ENCODE data around the gene MBD3L4. TPM values are rescaled to one million over a fixed set of nuclear protein-coding genes. Genes with fewer than 3 reads are reported as not detected.

The MBD3L4 gene
- total and polyA plus RNA-seq, 10 of the 15 experiments (the other 5 are each of a cell fraction or from before 2014, with no cell fraction given) = not detected

DNA sequence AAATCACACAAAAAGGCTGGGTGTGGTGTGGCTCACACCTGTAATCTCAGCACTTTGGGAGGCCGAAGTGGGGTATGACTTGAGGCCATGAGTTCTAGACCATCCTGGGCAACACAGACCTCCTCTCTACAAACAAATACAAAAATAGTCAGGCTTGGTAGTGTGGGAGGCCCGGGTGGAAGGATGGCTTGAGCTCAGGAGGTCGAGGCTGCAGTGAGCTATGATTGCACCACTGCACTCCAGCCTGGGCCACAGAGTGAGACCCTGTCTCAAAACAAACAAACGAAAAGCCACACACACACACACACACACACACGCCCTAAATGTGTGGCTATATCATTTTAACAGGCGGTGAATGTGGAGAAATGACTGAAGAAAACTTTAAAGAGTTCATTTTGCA, 28.6 kb upstream of the MBD3L4 start:
- Histone ChIP-seq H3K9ac (ENCODE audit: control insufficient read depth, insufficient read depth, low read length) (no peak overlapping the region), H2AFZ (ENCODE audit: control insufficient read depth, low read depth, low read length) (peak overlapping the region; percentile 86), H3K79me2 (ENCODE audit: control insufficient read depth, insufficient read depth, low read length) (peaks cover 12% of the 10 kb centered on the region), H3K27ac (ENCODE audit: control insufficient read depth, insufficient read depth) (no peak overlapping the region), H3K36me3 (ENCODE audit: control insufficient read depth in 2 of 2, insufficient read depth in 2 of 2, low read length in 1 of 2) (peaks cover 6 to 12% of the 10 kb centered on the region in 2 experiments), H3K4me1 (ENCODE audit: control insufficient read depth, insufficient read depth, low read length) (no peaks in the 10 kb centered on the region), H3K4me3 (peak overlapping the region; percentile 14; the same call in 1 of the 2 replicates), H3K4me2 (ENCODE audit: control insufficient read depth, insufficient read depth) (peak overlapping the region; percentile 69; the same call in 1 of the 2 replicates), H4K20me1 (ENCODE audit: control insufficient read depth, insufficient read depth) (no peaks in the 10 kb centered on the region), H3K9me3 (replicated peaks; ENCODE audit: control insufficient read depth, insufficient read depth, low read length) (peaks cover 3% of the 10 kb centered on the region; the same call in 2 of the 3 replicates), H3K27me3 (replicated peaks in 1 of 2; ENCODE audit: control insufficient read depth in 2 of 2, insufficient read depth in 2 of 2, low read length in 1 of 2) (no peaks in the 10 kb centered on the region)
- ChIA-PET CTCF (interaction anchor here (1.0 to 2.5 kb wide), 9 partner anchors 13 to 329 kb away, joined by 3 to 6 read pairs (median 4); no protein-coding TSS in a partner anchor), SMC1A (ENCODE audit: uncharacterized antibody, unreplicated experiment) (interaction anchor here (0.8 to 2.8 kb wide), 9 partner anchors 29 to 707 kb away, joined by 3 to 13 read pairs (median 4); partner anchors contain the start of genes ALKBH7 and CLPP), RAD21 (ENCODE audit: unreplicated experiment) (interaction anchor here (0.8 to 2.3 kb wide), 13 partner anchors 31 to 312 kb away, joined by 3 to 15 read pairs (median 5); partner anchors contain the start of gene ARHGEF18), POLR2A (interaction anchor here (0.6 to 1.9 kb wide), 10 partner anchors 17 to 264 kb away, joined by 3 to 14 read pairs (median 4); no protein-coding TSS in a partner anchor)
- in situ Hi-C loops (cut with MboI) = no loop called here
- intact Hi-C loops (cut with micrococcal nuclease; ENCODE audit: unreplicated experiment) = no loop called here
- ATAC-seq (no peak), FAIRE-seq (no peak), DNase-seq (ENCODE audit: low read depth, low spot score) (no peak)
- no TSS peak for BruUV-seq (replicated peaks)
- WGBS (ENCODE audit: insufficient coverage, insufficient replicate concordance, low lambda C conversion rate, missing lambda C conversion rate) = 34% methylated on average over 6 of the region's 6 CpGs
- no peak for TF ChIP-seq NFIC (IDR thresholded peaks at IDR 0.05; ENCODE audit: low read depth, low read length)
- no peak for TF ChIP-seq DPF2 (IDR thresholded peaks at IDR 0.05)
- no peak for TF ChIP-seq KAT2A (conservative IDR thresholded peaks at IDR 0.05; ENCODE audit: control insufficient read depth, low read depth, low read length)
- TF ChIP-seq BRCA1 (IDR thresholded peaks at IDR 0.05; ENCODE audit: low read depth, low read length) = no peak
- no peak for TF ChIP-seq BCL3 (IDR thresholded peaks at IDR 0.05; ENCODE audit: borderline replicate concordance, insufficient read depth, low read depth, low read length, poor library complexity, severe bottlenecking)
- no peak for TF ChIP-seq USF1 (IDR thresholded peaks at IDR 0.05; ENCODE audit: borderline replicate concordance, extremely low read length, insufficient read depth, low read depth, low read length)
- no peak for TF ChIP-seq KDM1A (IDR thresholded peaks at IDR 0.05; ENCODE audit: borderline replicate concordance)
- TF ChIP-seq SMARCA5 (IDR thresholded peaks at IDR 0.05) = no peak
- no peak for TF ChIP-seq RFX5 (IDR thresholded peaks at IDR 0.05; ENCODE audit: low read depth, low read length)
- TF ChIP-seq EZH2 (IDR thresholded peaks at IDR 0.05; ENCODE audit: borderline replicate concordance, control insufficient read depth, low read depth, low read length) = no peak

Measured in GM12878 (cell line).